Calu3 (cell line): ENCODE results near the gene KIAA1549. TPM values are rescaled to one million over a fixed set of nuclear protein-coding genes. Genes with fewer than 3 reads are reported as not detected.
"Not testable (repeated sequence)": the region's sequence is repeated elsewhere in the genome, so short reads cannot be mapped to it uniquely, and the experiment has no call there.

ENCODE experiments used
- Bru-seq: library from RNA; stranded (reverse); fragments of 400-500 nt; gene quantifications from one replicate; lab custom pipeline; 2021; lab: Mats Ljungman, UMichigan
- BruChase-seq, 2 experiments: library from RNA; stranded (reverse); fragments of 400-500 nt; gene quantifications; one replicate each; lab custom pipeline; 2021; lab: Mats Ljungman, UMichigan
- BruUV-seq: library from RNA; stranded (reverse); fragments of 400-500 nt; replicated peaks from 2 replicates; lab custom pipeline; 2021; lab: Mats Ljungman, UMichigan
- CTCF ChIA-PET: fragments of 300-600 bp; sonication (Branson Sonifier 250); formaldehyde crosslinking; loops from one replicate; lab custom pipeline; 2022; ENCODE audit warnings: antibody characterized with exemption; lab: Charles Lee
- DNase-seq: peaks from one replicate; pipeline ENCODE4 v3.0.0; 2022
- H3K27ac Mint-ChIP-seq: one replicate; pipeline ENCODE4 v1.8.0; 2022; ENCODE audit warnings: mixed read lengths; ENCODE audit not compliant: unreplicated experiment
- H3K27me3 Mint-ChIP-seq: one replicate; pipeline ENCODE4 v1.8.0; 2022; ENCODE audit warnings: mixed read lengths; ENCODE audit not compliant: unreplicated experiment
- H3K36me3 Mint-ChIP-seq: one replicate; pipeline ENCODE4 v1.8.0; 2022; ENCODE audit warnings: mild to moderate bottlenecking, moderate library complexity, mixed read lengths; ENCODE audit not compliant: insufficient read depth, unreplicated experiment
- H3K4me1 Mint-ChIP-seq: one replicate; pipeline ENCODE4 v1.8.0; 2022; ENCODE audit warnings: mild to moderate bottlenecking, low read depth, mixed read lengths; ENCODE audit not compliant: unreplicated experiment
- H3K4me3 Mint-ChIP-seq: one replicate; pipeline ENCODE4 v1.8.0; 2022; ENCODE audit warnings: mild to moderate bottlenecking, low read depth, moderate library complexity, mixed read lengths; ENCODE audit not compliant: unreplicated experiment
- H3K9me3 Mint-ChIP-seq: one replicate; pipeline ENCODE4 v1.8.0; 2022; ENCODE audit warnings: low read depth, mixed read lengths; ENCODE audit not compliant: unreplicated experiment
- CTCF ChIP-seq: fragments of 200-600 bp; IDR thresholded peaks from one replicate; pipeline ENCODE4 v1.8.0; 2022; ENCODE audit warnings: antibody characterized with exemption; ENCODE audit not compliant: unreplicated experiment
- intact Hi-C: fragments of 100-400 bp; cut with micrococcal nuclease; formaldehyde crosslinking; loops from one replicate; pipeline ENCODE4 v1.10.0; 2022; ENCODE audit not compliant: unreplicated experiment
- long read RNA-seq: library from polyadenylated mRNA; stranded (forward); transcript quantifications from one replicate; pipeline ENCODE4 v2.0.0, GENCODE V29; 2022
- total RNA-seq: library from RNA; stranded (reverse); gene quantifications from 2 replicates; pipeline ENCODE4 v1.2.3, GENCODE V29; 2022

KIAA1549 gene
- total RNA-seq (7.2 and 10.4 TPM in 2 replicates), Bru-seq, nascent RNA (percentile 56 among the genes with signal in this experiment), BruChase-seq, experiment 1, labeled RNA remaining after a 6-hour chase (percentile 65 among the genes with signal in this experiment), BruChase-seq, experiment 2, labeled RNA remaining after a 2-hour chase (percentile 61 among the genes with signal in this experiment)
- long read RNA-seq, partial matches to known transcripts, result 2 of 4 reads
- long read RNA-seq, other reads (novel, unspliced or antisense), result 2 of 4 reads

GRCh38 chr7:138981332-138982203 lies at the start of gene KIAA1549:
TSS of gene KIAA1549 (minus strand) at chr7:138981389. CDS start at chr7:138981269, 120 bp downstream.
- peak within 1 kb of the TSS; percentile 86 for H3K4me3 Mint-ChIP-seq
- no TSS peak for BruUV-seq
- intact Hi-C loops, result no loop called here
- H3K27me3 Mint-ChIP-seq, result no peaks in the 10 kb centered on the region
- H3K9me3 Mint-ChIP-seq, result no peaks in the 10 kb centered on the region
- CTCF ChIA-PET, result interaction anchor here (1.0 kb wide), 1 partner anchor 95 kb away, joined by 5 read pairs; no protein-coding TSS in a partner anchor
- H3K27ac Mint-ChIP-seq, result peak within 1 kb of the TSS; percentile 81
- H3K36me3 Mint-ChIP-seq, result peaks cover 23% of the 10 kb centered on the region
- H3K4me1 Mint-ChIP-seq, result peaks cover 41% of the 10 kb centered on the region
- TF ChIP-seq CTCF, result peak; percentile 17
- DNase-seq, result peak; percentile 85

- peaks cover 52% of the 10 kb centered on the region for H3K36me3 Mint-ChIP-seq
- no peak for TF ChIP-seq CTCF
- intact Hi-C loops, result no loop called here
- H3K4me1 Mint-ChIP-seq, result peaks cover 5% of the 10 kb centered on the region
- no peaks in the 10 kb centered on the region for H3K27me3 Mint-ChIP-seq
- no peak overlapping the region for H3K4me3 Mint-ChIP-seq
- no TSS peak for BruUV-seq
- CTCF ChIA-PET, result no interaction called here
- DNase-seq, result no peak
- no peaks in the 10 kb centered on the region for H3K9me3 Mint-ChIP-seq
- no peak overlapping the region for H3K27ac Mint-ChIP-seq
Observed at GRCh38 chr7:139029353-139029752, 48.2 kb upstream of the KIAA1549 start.

- no peak overlapping the region for H3K27ac Mint-ChIP-seq
- H3K9me3 Mint-ChIP-seq, result no peaks in the 10 kb centered on the region
- CTCF ChIA-PET, result interaction anchor here (0.7 to 1.2 kb wide), 2 partner anchors 9 to 423 kb away, joined by 3 to 5 read pairs; partner anchors contain the start of gene ZC3HAV1L
- intact Hi-C loops, result no loop called here
- no peaks in the 10 kb centered on the region for H3K4me1 Mint-ChIP-seq
- H3K36me3 Mint-ChIP-seq, result peaks cover 56% of the 10 kb centered on the region
- BruUV-seq, result no TSS peak
- TF ChIP-seq CTCF, result no peak
- H3K27me3 Mint-ChIP-seq, result no peaks in the 10 kb centered on the region
- no peak for DNase-seq
- H3K4me3 Mint-ChIP-seq, result no peak overlapping the region
Observed at GRCh38 chr7:139026551-139026950, 45.4 kb upstream of the KIAA1549 start.

- CTCF ChIA-PET, result interaction anchor here (0.7 to 1.2 kb wide), 2 partner anchors 9 to 422 kb away, joined by 3 to 5 read pairs; partner anchors contain the start of gene ZC3HAV1L
Observed at GRCh38 chr7:139025861-139026260, 44.7 kb upstream of the KIAA1549 start.

More at GRCh38 chr7:139025861-139026260, 44.7 kb upstream of the KIAA1549 start:
- H3K27ac Mint-ChIP-seq, intact Hi-C loops, H3K27me3 Mint-ChIP-seq, H3K4me1 Mint-ChIP-seq, H3K9me3 Mint-ChIP-seq, DNase-seq, H3K4me3 Mint-ChIP-seq, BruUV-seq: not testable (repeated sequence)
- peaks cover 52% of the 10 kb centered on the region for H3K36me3 Mint-ChIP-seq
